Measurements from ENCODE around the gene MAP3K19.

MAP3K19 gene

GRCh38 chr2:134954065-134954464 is 93.2 kb downstream of the MAP3K19 start:
- no peak for DNase-seq
- Histone ChIP-seq H3K27ac (no peak overlapping the region), H3K36me3 (replicated peaks) (peaks cover 34% of the 10 kb centered on the region), H3K27me3 (replicated peaks) (no peaks in the 10 kb centered on the region), H3K4me3 (ENCODE audit: low read depth, low read length) (no peak overlapping the region)
- in situ Hi-C loops (cut with HindIII; ENCODE audit: low pct_ligation_motif_present, low sequenced_read_pairs): no loop called here
- no peak for TF ChIP-seq CTCF (IDR thresholded peaks at IDR 0.05; ENCODE audit: low read depth, low read length, missing control alignments)

- Histone ChIP-seq H3K27me3 (replicated peaks) (no peaks in the 10 kb centered on the region), H3K36me3 (replicated peaks) (peaks cover 39% of the 10 kb centered on the region), H3K4me3 (ENCODE audit: low read depth, low read length) (no peak overlapping the region), H3K27ac (no peak overlapping the region)
- TF ChIP-seq CTCF (IDR thresholded peaks at IDR 0.05; ENCODE audit: low read depth, low read length, missing control alignments): no peak
- in situ Hi-C loops (cut with HindIII; ENCODE audit: low pct_ligation_motif_present, low sequenced_read_pairs): no loop called here
- DNase-seq: no peak
Measured at GRCh38 chr2:134952608-134953007, 94.6 kb downstream of the MAP3K19 start.

- peaks cover 39% of the 10 kb centered on the region for H3K36me3 ChIP-seq (replicated peaks)
Measured at GRCh38 chr2:134950886-134951285, 96.4 kb downstream of the MAP3K19 start.

GRCh38 chr2:134949981-134950708 is 97.1 kb downstream of the MAP3K19 start:
- TF ChIP-seq CTCF (IDR thresholded peaks at IDR 0.05; ENCODE audit: low read depth, low read length, missing control alignments): no peak
- no peak overlapping the region for H3K27ac ChIP-seq
- no peak overlapping the region for H3K4me3 ChIP-seq (ENCODE audit: low read depth, low read length)
- DNase-seq: no peak
- in situ Hi-C loops (cut with HindIII; ENCODE audit: low pct_ligation_motif_present, low sequenced_read_pairs): no loop called here
- H3K36me3 ChIP-seq (replicated peaks): peaks cover 35% of the 10 kb centered on the region
- H3K27me3 ChIP-seq (replicated peaks): no peaks in the 10 kb centered on the region

More at GRCh38 chr2:134950886-134951285, 96.4 kb downstream of the MAP3K19 start:
- Histone ChIP-seq H3K27ac (no peak overlapping the region), H3K27me3 (replicated peaks) (no peaks in the 10 kb centered on the region), H3K4me3 (ENCODE audit: low read depth, low read length) (no peak overlapping the region)
- in situ Hi-C loops (cut with HindIII; ENCODE audit: low pct_ligation_motif_present, low sequenced_read_pairs): no loop called here
- no peak for DNase-seq
- TF ChIP-seq CTCF (IDR thresholded peaks at IDR 0.05; ENCODE audit: low read depth, low read length, missing control alignments): no peak

GRCh38 chr2:134946073-134946472 is 101.2 kb downstream of the MAP3K19 start:
- no peak for TF ChIP-seq CTCF (IDR thresholded peaks at IDR 0.05; ENCODE audit: low read depth, low read length, missing control alignments)
- in situ Hi-C loops (cut with HindIII; ENCODE audit: low pct_ligation_motif_present, low sequenced_read_pairs): no loop called here
- Histone ChIP-seq H3K36me3 (replicated peaks) (peaks cover 16% of the 10 kb centered on the region), H3K27ac (no peak overlapping the region), H3K4me3 (ENCODE audit: low read depth, low read length) (no peak overlapping the region), H3K27me3 (replicated peaks) (no peaks in the 10 kb centered on the region)
- no peak for DNase-seq

GRCh38 chr2:134944975-134945374 is 102.3 kb downstream of the MAP3K19 start:
- in situ Hi-C loops (cut with HindIII; ENCODE audit: low pct_ligation_motif_present, low sequenced_read_pairs): no loop called here

More at GRCh38 chr2:134944975-134945374, 102.3 kb downstream of the MAP3K19 start:
- no peak for DNase-seq
- no peak for TF ChIP-seq CTCF (IDR thresholded peaks at IDR 0.05; ENCODE audit: low read depth, low read length, missing control alignments)
- Histone ChIP-seq H3K4me3 (ENCODE audit: low read depth, low read length) (no peak overlapping the region), H3K36me3 (replicated peaks) (peaks cover 16% of the 10 kb centered on the region), H3K27ac (no peak overlapping the region), H3K27me3 (replicated peaks) (no peaks in the 10 kb centered on the region)

Data from brain microvascular endothelial cell (primary cell).